HG03342 (cell line): ENCODE measurements around the gene HMCN1.
"Not testable (repeated sequence)": the region's sequence is repeated elsewhere in the genome, so short reads cannot be mapped to it uniquely, and the experiment has no call there.

ENCODE experiments used
- ATAC-seq: cut with Tn5 transposase; IDR thresholded peaks from one replicate; pipeline ENCODE4 v1.9.1; 2021; ENCODE audit warnings: mild to moderate bottlenecking, moderate library complexity; ENCODE audit not compliant: unreplicated experiment

HMCN1 gene

GRCh38 chr1:185846672-185847444 is 112.7 kb downstream of the HMCN1 start:
- ATAC-seq = no peak

DNA sequence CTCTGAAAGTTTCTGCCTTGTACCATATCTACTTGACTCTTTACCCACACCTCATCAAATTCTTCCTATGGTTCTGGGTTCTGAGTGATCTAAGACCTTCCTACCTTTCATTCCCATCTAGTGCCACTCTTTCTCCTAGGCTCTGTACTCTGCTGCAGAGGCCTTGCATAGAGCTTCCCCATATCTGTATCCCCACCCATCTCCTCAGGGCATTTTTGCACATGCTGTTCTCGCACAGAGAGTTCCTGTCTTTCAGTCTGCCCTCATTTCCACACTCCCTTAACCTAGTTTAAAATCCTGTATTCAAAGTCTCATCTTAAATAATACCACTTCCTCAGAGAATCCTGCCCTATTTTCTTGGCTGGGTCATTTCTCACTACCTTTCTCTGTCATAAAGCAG is 114.8 kb downstream of the HMCN1 start:
- ATAC-seq = no peak

- ATAC-seq = no peak
These were observed 116.2 kb downstream of the HMCN1 start for GRCh38 chr1:185850366-185850765.

DNA sequence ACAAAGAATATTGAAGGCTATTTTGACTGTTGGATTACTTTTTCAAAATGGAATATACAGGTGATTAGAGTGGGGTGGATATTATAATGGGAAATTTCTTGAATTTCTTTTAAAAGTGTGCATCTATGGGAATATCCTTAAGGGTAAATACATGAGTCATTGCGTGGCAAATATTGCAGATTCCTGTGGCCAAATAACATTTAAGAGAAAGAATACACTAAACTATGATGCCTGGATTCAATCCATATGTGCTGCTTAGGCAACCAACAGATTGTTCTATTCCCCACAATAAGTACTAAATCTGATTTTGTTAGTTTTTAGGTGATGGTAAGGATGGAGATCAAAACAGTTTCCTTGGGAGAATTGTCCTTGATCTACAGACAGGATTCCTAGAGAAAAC is 119.5 kb downstream of the HMCN1 start:
- no peak for ATAC-seq

DNA sequence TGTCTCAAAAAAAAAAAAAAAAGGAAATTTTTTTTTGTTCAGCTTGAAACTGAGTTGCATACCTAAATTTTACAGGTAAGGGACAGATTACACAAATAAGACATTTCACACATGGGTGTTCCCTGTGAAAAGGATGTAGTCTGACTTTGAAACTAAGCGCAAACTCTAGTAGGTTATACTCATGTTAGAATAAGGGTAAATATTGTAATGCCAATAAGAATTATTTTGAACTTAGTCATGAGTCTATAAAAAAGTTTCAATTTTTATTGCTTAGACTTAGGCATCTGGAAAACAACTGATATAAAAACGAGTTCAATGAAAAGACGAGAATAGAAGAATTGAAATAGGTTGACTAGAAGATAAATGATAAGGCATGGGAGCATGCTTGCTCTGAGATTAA is 122.3 kb downstream of the HMCN1 start:
- ATAC-seq = no peak

DNA sequence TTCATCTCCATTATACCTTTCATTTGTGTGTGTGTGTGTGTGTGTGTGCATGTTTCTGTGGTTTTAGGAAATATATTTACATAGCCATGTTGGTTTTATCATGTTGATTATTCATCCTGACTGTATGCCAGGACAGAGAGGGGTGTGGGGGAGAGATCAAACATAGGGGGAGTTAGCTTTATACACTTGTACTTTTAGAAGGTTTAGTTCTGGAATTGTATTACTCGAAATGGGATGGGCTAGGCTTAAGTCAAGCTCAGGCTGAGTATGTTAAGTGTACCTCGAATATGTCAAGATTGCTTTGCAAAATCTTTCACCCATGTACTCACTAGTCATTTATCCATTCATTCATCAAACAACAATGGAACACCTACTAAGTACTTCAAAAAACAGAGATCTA is 123.3 kb downstream of the HMCN1 start:
- ATAC-seq = no peak

DNA sequence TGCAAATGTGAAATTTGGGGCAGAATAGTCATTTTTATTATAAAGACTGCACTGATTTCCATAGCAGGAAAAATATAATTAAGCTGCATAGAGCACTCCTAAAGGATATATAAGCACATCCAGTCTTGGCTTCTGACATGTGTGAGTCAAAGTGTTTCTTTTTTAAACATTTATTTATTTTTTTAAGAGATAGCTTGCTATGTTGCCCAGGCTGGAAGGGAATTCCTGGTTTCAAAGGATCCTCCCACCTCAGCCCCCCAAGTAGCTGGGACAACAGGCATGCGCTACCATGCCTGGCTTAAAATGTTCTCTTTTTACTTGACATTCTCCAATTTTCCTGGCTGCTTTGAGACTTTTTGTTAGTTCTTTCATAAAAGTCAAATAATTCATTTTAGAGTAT is 126.1 kb downstream of the HMCN1 start:
- no peak for ATAC-seq

DNA sequence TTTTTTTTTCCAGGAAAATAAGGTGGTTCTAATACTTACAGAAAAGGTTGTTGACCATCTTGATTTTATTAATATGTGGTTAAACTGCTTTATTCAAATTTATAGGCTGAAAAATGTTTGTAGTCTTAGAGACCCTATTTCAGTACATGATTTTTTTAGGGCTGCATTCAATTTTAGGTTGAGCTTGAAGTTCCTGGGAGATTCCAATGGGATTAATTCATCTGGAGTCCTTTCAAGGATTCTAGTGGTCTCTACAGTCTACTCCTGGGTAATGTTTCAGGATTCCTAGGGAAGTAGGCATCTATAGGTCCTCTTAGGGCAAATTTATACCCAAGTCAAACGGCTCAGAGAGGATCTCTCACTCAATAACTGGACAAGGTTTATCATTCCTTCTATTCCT is 126.7 kb downstream of the HMCN1 start:
- ATAC-seq = no peak

- ATAC-seq = no peak
These were observed 127.4 kb downstream of the HMCN1 start for GRCh38 chr1:185861630-185862029.

- ATAC-seq = no peak
These were observed 128.0 kb downstream of the HMCN1 start for GRCh38 chr1:185862235-185862634.

DNA sequence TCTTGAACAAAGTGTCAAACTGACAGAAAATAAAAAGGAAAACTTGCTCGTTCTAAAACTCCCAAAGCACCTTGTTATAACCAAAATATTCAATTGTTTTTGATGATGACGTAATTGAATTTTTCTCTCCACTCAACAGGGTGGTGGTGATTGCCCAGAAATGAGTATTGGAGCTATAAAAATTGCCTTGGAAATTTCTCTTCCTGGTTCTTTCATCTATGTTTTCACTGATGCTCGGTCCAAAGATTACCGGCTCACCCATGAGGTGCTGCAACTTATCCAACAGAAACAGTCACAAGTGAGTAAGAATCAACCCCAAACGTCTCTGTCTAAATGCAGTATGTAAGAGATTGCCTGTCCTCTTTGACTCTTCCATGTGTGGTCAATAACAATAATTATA is 130.1 kb downstream of the HMCN1 start:
- no peak for ATAC-seq

DNA sequence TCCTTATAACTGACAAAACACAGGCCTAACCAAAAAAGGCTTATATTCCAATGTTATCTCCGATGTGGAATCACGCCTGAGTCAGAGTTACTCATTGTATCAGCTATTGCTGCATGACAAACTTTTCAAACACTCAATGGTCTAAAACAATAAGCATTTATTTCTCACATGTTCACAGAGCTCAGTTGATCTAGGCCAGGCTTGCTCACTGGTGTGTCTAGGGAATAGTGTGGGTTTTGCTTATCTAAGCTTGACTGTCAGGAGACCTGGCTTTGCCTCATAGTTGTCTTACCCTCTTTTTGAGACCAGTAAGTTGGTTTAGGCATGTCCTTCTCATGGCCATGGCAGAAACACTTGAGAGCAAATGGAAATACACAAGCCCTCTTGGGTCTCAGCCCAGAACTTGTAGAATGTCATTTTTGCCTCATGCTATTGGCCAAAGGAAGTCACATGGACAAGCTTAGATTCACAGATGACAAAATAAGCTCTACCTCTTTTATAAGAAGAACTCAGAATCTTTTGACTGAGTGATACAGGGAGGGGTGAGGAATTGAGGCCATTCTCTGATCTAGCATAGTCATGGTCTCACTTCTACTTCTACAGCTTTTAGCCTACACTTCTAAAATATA is 130.8 kb downstream of the HMCN1 start:
- no peak for ATAC-seq

DNA sequence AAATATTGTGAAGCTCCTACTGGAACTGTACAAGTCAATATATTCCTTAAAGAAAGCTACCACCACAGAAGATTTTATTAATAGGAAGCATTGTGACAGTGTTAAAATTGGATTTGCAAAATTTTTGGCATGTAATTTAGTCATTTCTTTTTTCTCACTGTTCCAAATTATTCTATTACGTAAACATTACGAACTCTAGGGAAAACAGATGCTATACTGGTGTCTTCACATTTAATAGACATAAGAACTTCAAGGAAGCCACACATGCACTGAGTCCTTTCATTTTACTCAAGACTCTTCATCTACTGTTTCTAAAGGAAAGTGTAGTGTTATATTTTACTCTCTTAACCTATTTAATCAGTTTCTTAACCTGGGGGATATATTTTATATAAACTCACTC is 135.4 kb downstream of the HMCN1 start:
- no peak for ATAC-seq

DNA sequence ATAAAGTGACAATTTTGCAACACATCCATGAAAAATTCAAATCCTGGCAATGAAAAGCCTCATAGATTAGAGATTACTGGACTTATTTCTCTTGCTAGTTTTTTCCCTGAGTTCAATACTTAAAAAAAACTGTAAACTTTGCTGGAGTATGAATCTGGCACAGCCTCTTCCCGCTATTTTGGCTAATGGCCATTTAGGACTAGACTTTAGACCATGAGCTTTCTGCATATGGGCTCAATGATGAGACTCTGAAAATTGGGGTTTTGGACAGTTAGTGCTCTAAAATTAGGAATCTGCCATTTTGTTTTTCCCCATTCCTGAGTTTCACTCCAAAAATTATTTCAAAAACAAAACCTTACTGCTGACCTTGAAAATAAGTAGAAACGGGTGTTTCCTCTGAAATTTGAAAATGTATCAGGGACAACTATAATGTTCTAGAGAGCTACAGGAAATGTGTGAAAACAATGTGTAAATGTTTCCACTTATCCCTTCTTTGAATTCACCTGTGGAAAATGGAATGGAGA is 137.5 kb downstream of the HMCN1 start:
- no peak for ATAC-seq

DNA sequence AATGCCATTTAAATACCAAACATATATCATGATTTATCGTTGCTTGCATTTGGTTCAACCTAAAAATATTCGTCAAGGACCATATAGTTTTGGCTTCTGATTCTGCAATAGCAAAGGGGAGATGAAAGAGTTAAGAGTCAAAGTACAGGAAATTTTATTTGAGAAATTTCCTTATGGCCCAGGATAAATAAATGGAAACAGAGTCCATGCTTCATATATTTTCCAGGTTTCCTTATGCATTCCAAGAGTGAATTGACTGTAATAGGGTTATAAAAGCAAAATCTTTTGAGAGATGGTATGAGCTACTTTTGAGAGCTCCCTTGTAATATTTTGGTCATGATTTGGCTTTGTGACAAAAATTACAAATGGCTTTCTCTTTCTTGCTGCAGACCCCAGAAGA is 140.1 kb downstream of the HMCN1 start:
- no peak for ATAC-seq

- ATAC-seq = no peak
These were observed 146.1 kb downstream of the HMCN1 start for GRCh38 chr1:185880330-185880729.

DNA sequence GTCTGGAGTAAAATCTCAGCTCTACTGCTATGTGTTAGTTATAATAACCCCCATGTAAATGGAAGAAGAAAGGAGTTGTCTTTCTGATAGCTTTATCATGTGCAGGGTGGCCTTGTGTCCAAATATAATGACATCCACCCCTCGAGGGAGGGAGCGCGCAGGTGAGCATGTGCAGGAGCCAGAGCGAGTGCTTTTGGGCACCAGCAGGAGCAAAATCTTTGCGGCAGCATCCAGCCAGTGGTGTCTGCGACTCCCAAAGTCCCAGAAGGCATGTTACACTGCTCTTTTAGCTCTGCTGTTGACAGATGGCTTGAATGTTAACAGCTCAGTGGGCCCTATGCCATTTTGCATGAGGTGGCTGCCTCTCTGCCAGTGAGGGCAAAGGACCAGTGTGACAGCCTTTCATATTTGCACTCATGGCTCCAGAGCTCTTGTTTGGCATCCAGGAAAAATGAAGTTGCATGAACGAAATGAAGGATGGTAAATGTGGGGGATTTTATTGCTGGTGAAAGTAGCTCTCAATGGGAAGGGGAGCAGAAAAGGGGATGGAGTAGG is 146.7 kb downstream of the HMCN1 start:
- ATAC-seq = no peak

DNA sequence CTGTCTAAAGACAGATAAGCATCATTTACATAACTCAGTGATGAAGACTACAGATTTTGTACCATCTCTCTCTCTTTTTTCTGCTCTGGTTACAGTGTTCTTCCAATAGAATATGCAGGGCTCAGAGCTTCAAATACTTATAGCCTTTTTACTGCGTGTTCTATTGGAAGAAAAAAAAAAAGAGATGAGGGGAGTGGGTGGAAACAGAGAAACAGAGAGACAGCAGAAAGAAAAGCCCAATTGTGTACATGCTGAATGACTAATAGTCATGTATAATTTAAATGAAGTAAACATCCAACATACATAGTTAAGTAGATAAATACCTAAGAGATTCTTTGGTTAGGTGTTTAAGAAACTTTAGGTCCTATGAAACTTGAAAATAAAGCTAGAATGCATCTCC is 151.9 kb downstream of the HMCN1 start:
- no peak for ATAC-seq

GRCh38 chr1:185886671-185887070 is 152.5 kb downstream of the HMCN1 start:
- no peak for ATAC-seq

DNA sequence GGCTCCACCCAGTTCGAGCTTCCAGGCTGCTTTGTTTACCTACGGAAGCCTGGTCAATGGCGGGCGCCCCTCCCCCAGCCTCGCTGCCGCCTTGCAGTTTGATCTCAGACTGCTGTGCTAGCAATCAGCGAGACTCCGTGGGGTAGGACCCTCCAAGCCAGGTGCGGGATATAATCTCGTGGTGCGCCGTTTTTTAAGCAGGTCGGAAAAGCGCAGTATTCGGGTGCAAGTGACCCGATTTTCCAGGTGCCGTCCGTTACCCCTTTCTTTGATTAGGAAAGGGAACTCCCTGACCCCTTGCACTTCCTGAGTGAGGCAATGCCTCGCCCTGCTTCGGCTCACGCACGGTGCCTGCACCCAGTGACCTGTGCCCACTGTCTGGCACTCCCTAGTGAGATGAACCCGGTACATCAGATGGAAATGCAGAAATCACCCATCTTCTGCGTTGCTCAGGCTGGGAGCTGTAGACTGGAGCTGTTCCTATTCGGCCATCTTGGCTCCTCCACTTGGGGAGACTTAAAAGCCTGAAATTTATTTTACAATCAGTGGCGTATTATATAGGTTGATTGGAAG is 158.7 kb downstream of the HMCN1 start:
- ATAC-seq = not testable (repeated sequence)

GRCh38 chr1:185894791-185895190 is 160.6 kb downstream of the HMCN1 start:
- no peak for ATAC-seq
